Thyroid gland (tissue), 4 donors: ENCODE measurements around the gene KCNMB2. TPM values are rescaled to one million over a fixed set of nuclear protein-coding genes. Genes with fewer than 3 reads are reported as not detected.

ENCODE experiments used
- DNase-seq, 2 donors: peaks; one replicate each; pipeline ENCODE4 v3.0.0-alpha.2; 2019
- H3K27ac ChIP-seq, 3 donors: fragments of 200-600 bp; sonication (generic); 1 replicate in 2 of 3; 2 replicates in 1 of 3; pipeline ENCODE4 v1.5.1; 2016 to 2019; ENCODE audit warnings: mild to moderate bottlenecking in 1 of 3, moderate library complexity in 1 of 3
- H3K27me3 ChIP-seq: fragments of 200-600 bp; sonication (generic); one replicate; pipeline ENCODE4 v1.5.1; 2019
- H3K36me3 ChIP-seq, 2 donors: fragments of 200-600 bp; sonication (generic); one replicate each; pipeline ENCODE4 v1.5.1; 2016 to 2019
- H3K4me1 ChIP-seq, 2 donors: fragments of 200-600 bp; sonication (generic); one replicate each; pipeline ENCODE4 v1.5.1; 2017 to 2019
- H3K4me3 ChIP-seq, 3 donors: fragments of 200-600 bp; sonication (generic); replicated peaks in 1 of 3; 1 replicate in 2 of 3; 2 replicates in 1 of 3; pipeline ENCODE4 v1.5.1; 2016; ENCODE audit warnings: mild to moderate bottlenecking in 1 of 3
- H3K9me3 ChIP-seq: fragments of 200-600 bp; sonication (generic); one replicate; pipeline ENCODE4 v1.5.1; 2017
- POLR2A ChIP-seq, 2 donors: fragments of 450-650 bp; IDR thresholded peaks; one replicate each; pipeline ENCODE4 v1.6.1; 2017; ENCODE audit warnings: antibody characterized with exemption in 2 of 2, mild to moderate bottlenecking in 2 of 2, moderate library complexity in 1 of 2
- WGBS, 2 donors: methylation state at CpG; one replicate each; pipeline ENCODE4 v1.1.5; 2017; 5-methylcytosine and 5-hydroxymethylcytosine counted together
- intact Hi-C: fragments of 100-400 bp; cut with DNase I; formaldehyde crosslinking; loops from one replicate; pipeline ENCODE4 v1.15.1; 2023
- total RNA-seq, 4 donors: library from RNA; depleted of rRNA; stranded (reverse); fragments of >200 nt; gene quantifications; one replicate each; pipeline ENCODE4 v1.2.3, GENCODE V29; 2016
- TF ChIP-seq, protein P1 (sequence below), 6 experiments: fragments of 200-600 bp in 3 of 6; fragments of 450-650 bp in 3 of 6; sonication (generic) in 3 of 6; IDR thresholded peaks; one replicate each; pipeline ENCODE4 v1.5.1; 2016 to 2019; ENCODE audit warnings: antibody characterized with exemption in 6 of 6, mild to moderate bottlenecking in 2 of 6, inconsistent platforms in 1 of 6, moderate library complexity in 1 of 6

KCNMB2 gene
- total RNA-seq, 4 donors from 2014 or later = 0.56 to 0.92 (median 0.81) TPM; not detected in 1

DNA sequence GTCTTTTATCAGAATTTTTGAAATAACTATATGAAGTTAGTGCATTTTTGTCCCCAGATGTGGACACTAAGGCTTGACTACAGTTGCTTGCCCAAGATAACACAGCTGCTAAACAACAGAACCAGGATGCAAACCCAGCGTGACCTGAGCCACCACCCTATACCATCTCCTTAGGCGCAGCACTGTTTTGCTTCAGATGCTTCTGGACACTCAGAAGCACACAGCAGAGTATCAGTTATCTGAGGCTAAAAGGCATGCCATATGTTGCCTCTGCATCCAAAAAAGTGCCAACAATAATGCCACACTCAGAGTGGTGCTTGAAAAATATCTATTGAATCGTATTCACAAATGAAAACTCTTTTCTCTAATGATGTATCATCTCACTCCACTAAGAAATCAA is 24.5 kb downstream of the KCNMB2 start:
- Histone ChIP-seq H3K9me3 (no peaks in the 10 kb centered on the region), H3K27me3 (no peaks in the 10 kb centered on the region), H3K27ac (no peak overlapping the region), H3K4me1 (peaks cover 9 to 11% of the 10 kb centered on the region in 2 donors), H3K4me3 (no peak overlapping the region), H3K36me3 (no peaks in the 10 kb centered on the region)
- no peak for DNase-seq
- TF ChIP-seq POLR2A (IDR thresholded peaks at IDR 0.05) = no peak
- TF ChIP-seq, protein P1, sequence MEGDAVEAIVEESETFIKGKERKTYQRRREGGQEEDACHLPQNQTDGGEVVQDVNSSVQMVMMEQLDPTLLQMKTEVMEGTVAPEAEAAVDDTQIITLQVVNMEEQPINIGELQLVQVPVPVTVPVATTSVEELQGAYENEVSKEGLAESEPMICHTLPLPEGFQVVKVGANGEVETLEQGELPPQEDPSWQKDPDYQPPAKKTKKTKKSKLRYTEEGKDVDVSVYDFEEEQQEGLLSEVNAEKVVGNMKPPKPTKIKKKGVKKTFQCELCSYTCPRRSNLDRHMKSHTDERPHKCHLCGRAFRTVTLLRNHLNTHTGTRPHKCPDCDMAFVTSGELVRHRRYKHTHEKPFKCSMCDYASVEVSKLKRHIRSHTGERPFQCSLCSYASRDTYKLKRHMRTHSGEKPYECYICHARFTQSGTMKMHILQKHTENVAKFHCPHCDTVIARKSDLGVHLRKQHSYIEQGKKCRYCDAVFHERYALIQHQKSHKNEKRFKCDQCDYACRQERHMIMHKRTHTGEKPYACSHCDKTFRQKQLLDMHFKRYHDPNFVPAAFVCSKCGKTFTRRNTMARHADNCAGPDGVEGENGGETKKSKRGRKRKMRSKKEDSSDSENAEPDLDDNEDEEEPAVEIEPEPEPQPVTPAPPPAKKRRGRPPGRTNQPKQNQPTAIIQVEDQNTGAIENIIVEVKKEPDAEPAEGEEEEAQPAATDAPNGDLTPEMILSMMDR (IDR thresholded peaks at IDR 0.05) = no peak
- intact Hi-C loops = no loop called here
- WGBS, 2 donors = 62 to 78% methylated on average over 3 of the region's 3 CpGs

DNA sequence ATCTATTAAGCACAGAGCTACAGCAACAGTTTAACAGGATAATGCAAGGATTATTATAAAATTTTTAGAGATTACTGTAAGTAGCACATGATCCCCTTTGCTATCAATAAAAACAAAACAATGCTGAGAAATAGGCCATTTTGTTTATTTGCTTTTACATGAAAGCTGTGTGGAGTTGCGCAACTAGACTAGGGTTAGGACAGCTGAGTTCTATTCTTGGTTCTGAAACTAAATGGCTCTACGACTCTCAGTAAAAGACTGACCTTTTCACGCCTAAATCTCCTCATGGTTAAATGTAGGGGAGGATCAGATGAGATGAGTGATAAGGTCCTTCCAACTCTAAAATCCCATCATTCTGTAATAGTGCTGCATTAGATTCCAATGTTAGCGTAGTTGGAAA is 25.0 kb downstream of the KCNMB2 start:
- Histone ChIP-seq H3K27me3 (no peaks in the 10 kb centered on the region), H3K4me1 (peaks cover 9 to 11% of the 10 kb centered on the region in 2 donors), H3K9me3 (no peaks in the 10 kb centered on the region), H3K4me3 (no peak overlapping the region), H3K27ac (no peak overlapping the region), H3K36me3 (no peaks in the 10 kb centered on the region)
- WGBS, 2 donors = 90 to 91% methylated on average over 4 of the region's 4 CpGs
- no peak for TF ChIP-seq POLR2A (IDR thresholded peaks at IDR 0.05)
- TF ChIP-seq, protein P1 (IDR thresholded peaks at IDR 0.05) = no peak
- no peak for DNase-seq
- intact Hi-C loops = no loop called here

DNA sequence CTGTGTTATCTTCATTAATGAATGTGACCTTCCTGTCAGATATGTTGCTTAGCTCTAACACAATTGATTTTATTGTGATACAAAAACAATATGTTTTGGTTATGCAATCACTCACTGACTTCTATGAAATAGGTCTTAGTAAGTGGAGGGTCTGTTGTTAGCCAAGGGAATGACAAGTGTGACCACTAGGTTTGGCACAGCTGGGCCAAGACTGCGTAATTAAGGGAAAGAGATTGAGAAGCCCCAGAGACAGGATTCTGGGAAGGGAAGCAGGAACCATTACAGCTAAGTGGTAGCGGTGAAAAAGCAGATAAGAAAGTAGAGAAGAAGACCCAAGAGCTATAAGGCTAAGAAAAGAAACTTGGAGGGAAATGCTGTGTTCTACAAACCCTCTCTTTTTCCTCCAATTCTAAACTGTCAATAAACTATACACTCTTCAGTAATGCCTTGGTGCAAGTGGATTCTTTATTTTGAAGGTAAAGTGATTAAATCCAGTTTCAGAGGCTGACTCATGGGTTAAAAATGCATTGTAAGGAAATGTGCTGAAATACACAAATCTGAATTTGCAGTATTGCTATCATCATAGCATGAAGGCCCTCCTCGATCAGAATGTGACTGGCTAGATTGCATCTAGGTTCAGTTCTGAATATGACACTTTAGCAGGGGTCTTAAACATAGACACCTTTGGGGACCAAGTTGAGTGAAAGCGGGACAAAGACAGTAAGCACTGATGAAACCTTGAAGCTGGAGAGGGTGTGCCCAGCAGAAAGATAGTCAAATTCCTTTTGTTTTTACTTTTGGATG is 26.1 kb downstream of the KCNMB2 start:
- H3K4me3 ChIP-seq = no peak overlapping the region
- 71 to 85% methylated on average over 4 of the region's 4 CpGs for WGBS, 2 donors
- no peaks in the 10 kb centered on the region for H3K36me3 ChIP-seq
- H3K27me3 ChIP-seq = no peaks in the 10 kb centered on the region
- DNase-seq = no peak
- intact Hi-C loops = no loop called here
- H3K27ac ChIP-seq = no peak overlapping the region
- TF ChIP-seq POLR2A (IDR thresholded peaks at IDR 0.05) = no peak
- TF ChIP-seq, protein P1 (IDR thresholded peaks at IDR 0.05) = no peak
- H3K4me1 ChIP-seq = peaks cover 9 to 11% of the 10 kb centered on the region in 2 donors
- H3K9me3 ChIP-seq = no peaks in the 10 kb centered on the region

DNA sequence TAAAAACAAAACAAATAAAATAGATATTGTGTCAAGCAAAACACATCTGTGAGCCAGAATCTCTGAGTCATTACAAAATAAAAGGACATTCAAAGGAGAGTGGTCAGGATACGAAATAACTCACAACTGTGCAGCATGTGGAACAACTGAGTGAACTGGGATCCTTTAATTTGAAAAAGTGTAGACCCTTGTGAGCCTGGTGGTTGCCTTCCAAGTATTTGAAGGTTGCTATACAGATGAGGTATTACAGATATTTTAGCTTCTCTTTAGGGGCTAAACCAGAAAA is 26.7 kb downstream of the KCNMB2 start:
- H3K4me1 ChIP-seq = peaks cover 9 to 11% of the 10 kb centered on the region in 2 donors
- H3K9me3 ChIP-seq = no peaks in the 10 kb centered on the region
- no peak overlapping the region for H3K4me3 ChIP-seq
- H3K27me3 ChIP-seq = no peaks in the 10 kb centered on the region
- H3K27ac ChIP-seq = no peak overlapping the region
- intact Hi-C loops = no loop called here
- no peak for DNase-seq
- WGBS, 2 donors = 63 to 83% methylated on average over 1 of the region's 1 CpG
- H3K36me3 ChIP-seq = no peaks in the 10 kb centered on the region
- no peak for TF ChIP-seq POLR2A (IDR thresholded peaks at IDR 0.05)
- TF ChIP-seq, protein P1 (IDR thresholded peaks at IDR 0.05) = no peak

DNA sequence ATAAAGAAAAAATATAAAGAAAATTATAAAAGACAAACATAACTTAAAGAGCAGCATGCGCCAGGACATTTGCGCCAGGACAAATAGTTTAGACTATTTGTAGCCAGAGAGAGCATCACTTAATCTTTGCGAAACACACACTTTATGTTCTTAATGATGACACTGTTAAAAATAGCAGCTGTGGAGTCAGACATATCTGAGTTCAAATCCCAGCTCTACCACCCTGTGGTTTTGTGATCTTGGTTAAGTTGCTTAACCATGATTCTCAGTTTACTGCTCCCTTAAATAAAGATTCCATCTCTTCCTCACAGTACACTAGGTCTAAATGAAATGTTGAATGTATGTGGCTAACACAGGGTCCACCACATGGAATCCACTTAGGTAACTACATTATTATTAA is 31.4 kb downstream of the KCNMB2 start:
- Histone ChIP-seq H3K4me1 (peaks cover 0 to 3% of the 10 kb centered on the region in 2 donors), H3K27me3 (no peaks in the 10 kb centered on the region), H3K4me3 (no peak overlapping the region), H3K36me3 (no peaks in the 10 kb centered on the region), H3K27ac (no peak overlapping the region), H3K9me3 (no peaks in the 10 kb centered on the region)
- WGBS, 2 donors = 94 to 96% methylated on average over 3 of the region's 3 CpGs
- DNase-seq = no peak
- intact Hi-C loops = no loop called here
- TF ChIP-seq, protein P1 (IDR thresholded peaks at IDR 0.05) = no peak
- no peak for TF ChIP-seq POLR2A (IDR thresholded peaks at IDR 0.05)
